Erythroblast (primary cell): ENCODE results near the gene TRMT61A.

Experiments
- GATA1 ChIP-seq: IDR thresholded peaks from 2 replicates; pipeline ENCODE4 v1.6.1; 2011; ENCODE audit warnings: low read depth, mild to moderate bottlenecking, control low read depth, low read length, moderate library complexity
- POLR2A ChIP-seq: IDR thresholded peaks from 2 replicates; pipeline ENCODE4 v1.6.1; 2011; ENCODE audit warnings: mild to moderate bottlenecking, low read length

DNA sequence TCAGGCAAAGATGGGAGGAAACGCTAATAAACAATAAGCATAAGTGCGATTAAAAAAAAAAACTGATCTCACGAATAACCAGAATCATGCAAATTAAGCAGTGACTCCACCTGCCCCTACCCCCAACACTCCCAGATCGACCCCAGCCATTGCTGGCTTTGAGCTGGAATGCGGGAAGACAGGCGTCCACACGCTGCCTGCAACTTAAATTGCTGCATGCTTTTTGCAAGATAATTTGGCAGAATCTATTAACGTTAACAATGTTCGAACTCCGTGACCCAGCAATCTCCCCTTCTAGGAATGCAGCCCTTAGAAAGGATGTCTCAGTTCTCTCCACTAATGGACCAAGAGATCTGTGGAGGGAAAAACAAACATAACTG, 5.4 kb upstream of the TRMT61A start:
- TF ChIP-seq GATA1 (no peak), POLR2A (no peak)
